Kidney epithelial cell (primary cell): ENCODE results near the gene LRRC10B. TPM values are rescaled to one million over a fixed set of nuclear protein-coding genes. Genes with fewer than 3 reads are reported as not detected.
"Not testable (repeated sequence)": the region's sequence is repeated elsewhere in the genome, so short reads cannot be mapped to it uniquely, and the experiment has no call there.

Experiments
- DNase-seq: peaks from one replicate; pipeline ENCODE4 v3.0.0-alpha.2; 2010; ENCODE audit warnings: low read depth
- H3K27me3 ChIP-seq: 2 replicates; pipeline ENCODE4 v1.6.0; 2011; ENCODE audit warnings: low read length; ENCODE audit not compliant: control insufficient read depth, insufficient read depth
- H3K36me3 ChIP-seq: 2 replicates; pipeline ENCODE4 v1.5.1; 2011; ENCODE audit warnings: low read length; ENCODE audit not compliant: control insufficient read depth, insufficient read depth
- H3K4me3 ChIP-seq: 2 replicates; pipeline ENCODE4 v1.5.1; 2011; ENCODE audit warnings: low read depth, mild to moderate bottlenecking, control low read depth, low read length
- CTCF ChIP-seq: IDR thresholded peaks from 2 replicates; pipeline ENCODE4 v1.5.1; 2011; ENCODE audit warnings: mild to moderate bottlenecking, moderate library complexity, low read length, control low read depth, inconsistent platforms; ENCODE audit not compliant: insufficient read depth, poor library complexity, severe bottlenecking
- total RNA-seq: library from RNA; depleted of rRNA; stranded (reverse); fragments of >200 nt; gene quantifications from 2 replicates; pipeline ENCODE4 v1.2.3, GENCODE V29; 2015

The LRRC10B gene
- total RNA-seq, 1 donor from 2014 or later, result 0.25 TPM

GRCh38 chr11:61477727-61478148, 30.8 kb upstream of the LRRC10B start:
- no peaks in the 10 kb centered on the region for H3K36me3 ChIP-seq
- no peak for DNase-seq
- peak; percentile 88 for TF ChIP-seq CTCF
- peaks cover 43% of the 10 kb centered on the region for H3K27me3 ChIP-seq
- no peak overlapping the region for H3K4me3 ChIP-seq

- not testable (repeated sequence) for H3K4me3 ChIP-seq, DNase-seq, H3K36me3 ChIP-seq
- H3K27me3 ChIP-seq, result peaks cover 49% of the 10 kb centered on the region
These were observed 29.0 kb upstream of the LRRC10B start for GRCh38 chr11:61479360-61480058.

- peaks cover 52% of the 10 kb centered on the region for H3K27me3 ChIP-seq
- H3K36me3 ChIP-seq, result no peaks in the 10 kb centered on the region
- no peak overlapping the region for H3K4me3 ChIP-seq
- DNase-seq, result no peak
- TF ChIP-seq CTCF, result no peak
These were observed 28.1 kb upstream of the LRRC10B start for GRCh38 chr11:61480261-61480993.

GRCh38 chr11:61480994-61481335, 27.6 kb upstream of the LRRC10B start:
- no peak for DNase-seq
- Histone ChIP-seq H3K36me3 (no peaks in the 10 kb centered on the region), H3K4me3 (no peak overlapping the region), H3K27me3 (peaks cover 52% of the 10 kb centered on the region)
- TF ChIP-seq CTCF, result no peak

- no peak for TF ChIP-seq CTCF
- no peak for DNase-seq
- Histone ChIP-seq H3K36me3 (no peaks in the 10 kb centered on the region), H3K27me3 (peaks cover 52% of the 10 kb centered on the region), H3K4me3 (no peak overlapping the region)
These were observed 26.7 kb upstream of the LRRC10B start for GRCh38 chr11:61481806-61482205.

GRCh38 chr11:61482513-61482912, 26.0 kb upstream of the LRRC10B start:
- peak; percentile 63 for TF ChIP-seq CTCF
- Histone ChIP-seq H3K4me3 (no peak overlapping the region), H3K27me3 (peaks cover 56% of the 10 kb centered on the region), H3K36me3 (no peaks in the 10 kb centered on the region)
- no peak for DNase-seq
